CD4-positive, alpha-beta T cell treated with Interleukin-15 for 4 hours (primary cell): ENCODE measurements around the gene GSE1.

ENCODE experiments used
- DNase-seq: peaks from one replicate; pipeline ENCODE4 v3.0.0-alpha.2; 2020; ENCODE audit warnings: low spot score

GSE1 gene

DNA sequence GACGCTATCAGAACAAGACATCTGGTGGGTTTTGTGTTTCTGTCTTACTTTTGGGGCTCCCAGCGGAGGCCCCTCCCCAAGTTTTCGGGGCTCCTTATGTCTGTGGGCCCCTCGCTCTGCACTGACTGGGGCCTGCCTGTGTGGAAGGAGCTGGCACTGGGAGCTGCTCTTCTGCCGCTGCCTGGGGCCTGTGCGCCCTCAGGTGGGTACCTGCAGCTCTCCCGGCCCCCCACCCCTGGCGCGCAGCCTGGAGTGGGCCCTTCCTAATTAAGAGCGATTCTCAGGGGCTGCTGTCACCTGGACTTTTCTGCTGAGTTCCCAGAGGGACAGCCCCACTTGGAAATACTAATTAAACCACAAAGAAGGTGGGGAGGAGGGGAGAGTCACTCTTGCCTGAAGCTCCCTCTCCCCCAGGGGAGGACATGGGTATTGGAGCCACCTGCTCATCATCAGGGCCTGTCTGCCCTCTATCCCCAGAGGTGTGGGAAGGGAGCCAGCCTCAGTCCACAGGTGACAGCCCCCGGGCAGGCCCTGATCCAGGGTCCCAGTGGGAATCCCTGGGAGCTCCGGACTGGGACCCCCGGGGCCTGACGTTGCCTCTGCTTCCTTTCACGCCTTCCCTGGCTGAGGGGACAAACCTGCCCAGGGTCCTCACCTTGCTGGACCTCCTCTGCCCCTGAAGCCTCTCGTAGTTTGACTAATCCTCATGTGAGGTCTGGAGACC is 36.5 kb downstream of the GSE1 start:
- no peak for DNase-seq

- no peak for DNase-seq
Observed at GRCh38 chr16:85650135-85650843, 37.2 kb downstream of the GSE1 start.

DNA sequence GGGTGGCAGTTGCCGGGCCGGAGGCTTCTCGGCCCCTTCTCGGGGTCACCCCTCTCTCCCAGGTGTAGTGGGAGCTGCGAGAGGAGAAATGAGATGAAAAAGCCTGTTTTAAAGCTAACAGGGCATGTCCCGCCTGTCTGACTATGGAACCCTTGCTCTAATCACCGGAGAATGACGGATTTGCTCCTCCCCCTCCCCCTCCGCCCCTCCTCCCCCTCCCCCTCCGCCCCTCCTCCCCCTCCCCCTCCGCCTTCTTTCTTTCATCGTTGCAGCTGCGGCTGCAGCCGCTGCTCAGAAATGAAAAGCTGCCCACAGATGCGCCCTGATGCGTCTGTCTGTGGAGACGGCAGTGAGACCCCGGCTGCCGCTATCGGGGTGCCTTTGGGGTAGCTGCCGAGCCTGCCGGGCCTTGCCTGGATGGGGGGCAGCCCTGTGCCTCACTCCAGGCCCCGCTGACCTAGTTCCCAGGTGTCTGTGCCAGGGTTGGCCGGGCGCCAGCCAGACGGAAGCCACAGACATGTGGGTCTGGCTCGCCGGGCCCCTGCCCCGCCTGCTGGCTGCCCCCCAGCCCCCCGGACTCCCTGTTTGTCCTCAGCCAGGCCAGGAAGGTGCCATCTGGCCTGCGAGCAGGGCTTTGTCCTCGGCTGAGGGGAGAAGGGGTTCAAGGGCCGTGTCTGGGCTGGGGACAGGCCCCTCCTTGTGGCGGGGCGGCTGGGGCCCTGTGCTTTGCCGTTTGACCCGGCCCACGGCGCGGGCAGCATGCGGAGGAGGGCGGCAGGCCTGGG is 37.9 kb downstream of the GSE1 start:
- DNase-seq, result no peak

DNA sequence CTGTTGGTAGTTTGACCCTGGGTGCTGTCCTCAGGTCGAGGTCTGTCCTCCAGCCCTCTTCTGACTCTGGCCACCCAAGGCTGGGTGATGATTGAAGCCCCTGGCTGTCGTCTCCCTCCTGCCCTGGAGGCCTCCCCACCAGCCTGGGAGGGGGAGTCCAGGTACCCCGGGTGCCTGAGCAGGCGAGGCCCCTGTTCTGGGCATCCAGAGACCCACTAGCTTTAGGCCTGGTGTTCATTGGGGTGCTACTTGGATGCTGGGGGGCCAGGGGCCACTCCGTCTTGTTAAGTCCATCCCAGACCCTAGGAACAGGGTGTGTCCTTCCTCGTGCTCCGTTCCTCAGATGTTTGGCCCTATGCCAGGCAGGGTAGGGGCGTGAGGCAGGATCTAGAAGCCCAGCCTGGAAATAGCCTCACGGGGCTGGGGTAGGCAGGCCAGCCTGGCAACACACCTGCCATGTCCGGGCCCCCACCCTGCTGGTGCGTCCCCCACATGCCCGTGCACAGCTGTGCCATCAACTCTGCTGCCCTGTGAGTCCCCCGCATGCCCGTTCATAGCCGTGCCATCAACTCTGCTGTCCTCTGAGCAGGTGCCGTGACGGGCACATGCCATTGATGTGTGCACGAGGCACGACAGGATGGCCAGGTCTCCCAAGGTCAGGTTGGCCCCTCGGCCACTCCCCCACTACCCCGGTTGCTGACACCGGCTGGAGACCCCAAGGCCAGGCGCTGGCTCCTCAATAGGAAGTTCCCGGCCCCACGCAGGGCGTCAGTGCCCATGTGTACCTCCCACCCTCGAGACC is 38.7 kb downstream of the GSE1 start:
- no peak for DNase-seq

DNA sequence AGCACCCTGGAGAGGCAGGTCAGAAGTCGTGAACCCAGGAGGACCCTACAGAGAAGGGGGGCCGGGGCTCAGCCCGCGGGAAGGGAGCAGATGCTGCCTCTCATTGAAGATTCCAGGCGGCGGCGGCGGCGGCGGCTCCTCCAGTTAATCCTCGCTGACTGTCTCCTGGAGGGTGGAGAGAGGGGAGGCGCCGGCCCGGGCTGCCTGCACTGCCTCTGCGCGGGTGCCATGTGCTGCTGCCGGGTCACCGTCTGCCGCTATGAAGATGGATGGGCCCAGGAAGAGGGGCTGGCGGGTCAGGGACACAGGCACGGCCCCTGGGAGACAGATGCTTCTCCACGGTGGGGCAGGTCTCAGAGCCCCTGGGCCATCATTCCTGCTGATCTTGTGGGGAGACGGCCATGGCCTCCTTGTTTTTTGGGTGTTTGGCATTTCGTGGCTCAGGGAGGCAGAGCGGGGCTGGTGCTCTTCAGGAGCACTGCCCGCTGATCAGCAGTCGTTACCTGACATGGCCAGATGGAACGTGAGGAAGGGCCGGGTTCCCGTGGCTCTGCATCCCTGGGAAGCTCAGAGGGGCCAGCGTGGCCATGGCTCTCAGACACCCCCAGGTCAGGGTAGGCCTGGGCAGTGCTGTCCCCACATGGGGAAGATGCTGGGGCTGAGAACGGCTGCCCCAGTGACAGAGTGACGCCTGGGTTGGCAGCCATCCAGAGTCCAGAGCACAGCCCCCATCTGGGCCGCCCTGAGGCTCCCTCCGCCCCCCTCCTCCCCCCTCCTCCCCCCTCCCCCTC is 39.5 kb downstream of the GSE1 start:
- DNase-seq, result no peak

GRCh38 chr16:85653290-85653891 is 40.3 kb downstream of the GSE1 start:
- DNase-seq, result no peak

DNA sequence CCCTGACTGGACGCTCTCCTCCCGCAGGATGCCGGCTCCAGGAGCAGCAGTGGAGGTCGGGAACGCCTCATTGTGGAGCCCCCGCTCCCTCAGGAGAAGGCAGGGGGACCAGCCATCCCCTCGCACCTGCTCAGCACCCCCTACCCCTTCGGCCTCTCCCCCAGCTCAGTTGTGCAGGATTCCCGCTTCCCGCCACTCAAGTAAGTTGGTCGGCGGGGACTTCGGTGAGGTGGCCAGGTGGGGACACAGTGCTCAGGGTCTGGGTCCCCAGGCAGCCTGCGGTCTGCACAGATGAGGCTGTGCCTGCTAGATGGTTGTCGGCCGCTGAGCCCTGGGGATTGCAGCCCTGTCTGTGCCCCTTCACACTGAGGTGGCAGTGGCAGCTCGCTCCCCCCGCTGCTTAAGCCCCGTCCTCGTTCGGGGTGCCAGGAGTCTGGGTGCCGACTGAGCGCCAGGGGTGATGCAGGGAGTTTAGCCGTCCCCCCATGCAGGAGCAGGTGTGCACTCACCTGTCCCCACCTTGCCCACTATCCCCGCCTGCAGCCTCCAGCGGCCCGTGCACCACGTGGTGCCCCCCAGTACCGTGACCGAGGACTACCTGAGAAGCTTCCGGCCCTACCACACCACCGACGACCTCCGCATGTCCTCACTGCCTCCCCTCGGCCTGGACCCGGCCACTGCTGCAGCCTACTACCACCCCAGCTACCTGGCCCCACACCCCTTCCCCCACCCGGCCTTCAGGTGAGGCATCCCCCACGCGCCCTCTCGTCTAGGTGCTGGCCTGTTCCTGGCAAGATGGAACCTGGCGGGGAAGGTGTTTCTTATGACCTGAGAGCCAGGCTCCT is 41.4 kb downstream of the GSE1 start:
- DNase-seq, result no peak

- DNase-seq, result no peak
Observed at GRCh38 chr16:85655216-85656129, 42.4 kb downstream of the GSE1 start.

DNA sequence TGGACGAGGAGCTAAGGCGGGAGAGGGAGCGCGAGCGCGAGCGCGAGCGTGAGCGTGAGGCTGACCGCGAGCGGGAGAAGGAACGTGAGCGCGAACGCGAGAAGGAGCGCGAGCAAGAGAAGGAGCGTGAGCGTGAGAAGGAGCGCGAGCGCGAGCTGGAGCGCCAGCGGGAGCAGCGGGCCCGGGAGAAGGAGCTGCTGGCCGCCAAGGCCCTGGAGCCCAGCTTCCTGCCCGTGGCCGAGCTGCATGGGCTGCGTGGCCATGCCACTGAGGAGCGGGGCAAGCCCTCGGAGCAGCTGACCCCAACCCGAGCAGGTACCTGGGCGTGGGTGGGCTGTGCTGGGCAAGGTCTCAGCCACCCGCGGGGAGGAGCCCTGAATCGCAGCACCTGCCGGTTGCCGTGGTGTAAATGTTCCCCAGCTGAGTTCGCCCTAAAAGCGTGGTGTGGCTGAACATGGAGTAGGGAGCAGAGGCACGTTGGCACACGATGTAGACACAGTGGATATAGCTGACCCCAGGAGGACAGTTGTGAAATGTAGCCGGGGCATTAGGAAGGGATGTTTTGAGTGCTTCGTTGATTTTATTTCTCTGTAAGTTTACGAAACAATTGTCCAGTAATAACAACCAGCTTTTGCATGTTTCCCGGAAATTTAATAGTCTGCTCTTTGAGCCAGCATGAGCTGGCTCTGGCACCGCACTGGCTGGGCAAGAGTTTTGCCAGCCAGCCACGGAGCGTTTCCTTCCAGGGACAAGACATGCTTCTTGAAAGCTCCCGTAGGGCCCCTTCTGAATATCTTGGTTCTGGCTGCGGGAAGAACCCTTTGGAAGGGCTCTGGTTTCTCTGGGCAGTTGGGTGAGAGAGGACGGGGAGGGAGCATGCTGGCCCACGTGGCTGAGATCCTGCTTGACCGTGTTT is 43.5 kb downstream of the GSE1 start:
- no peak for DNase-seq

GRCh38 chr16:85657267-85657650 is 44.1 kb downstream of the GSE1 start:
- no peak for DNase-seq

- DNase-seq, result no peak
Observed at GRCh38 chr16:85657996-85658395, 44.9 kb downstream of the GSE1 start.

GRCh38 chr16:85658504-85659326 is 45.6 kb downstream of the GSE1 start:
- no peak for DNase-seq

- no peak for DNase-seq
Observed at GRCh38 chr16:85659336-85659735, 46.2 kb downstream of the GSE1 start.

GRCh38 chr16:85659805-85660511 is 46.8 kb downstream of the GSE1 start:
- DNase-seq, result peak; percentile 51

DNA sequence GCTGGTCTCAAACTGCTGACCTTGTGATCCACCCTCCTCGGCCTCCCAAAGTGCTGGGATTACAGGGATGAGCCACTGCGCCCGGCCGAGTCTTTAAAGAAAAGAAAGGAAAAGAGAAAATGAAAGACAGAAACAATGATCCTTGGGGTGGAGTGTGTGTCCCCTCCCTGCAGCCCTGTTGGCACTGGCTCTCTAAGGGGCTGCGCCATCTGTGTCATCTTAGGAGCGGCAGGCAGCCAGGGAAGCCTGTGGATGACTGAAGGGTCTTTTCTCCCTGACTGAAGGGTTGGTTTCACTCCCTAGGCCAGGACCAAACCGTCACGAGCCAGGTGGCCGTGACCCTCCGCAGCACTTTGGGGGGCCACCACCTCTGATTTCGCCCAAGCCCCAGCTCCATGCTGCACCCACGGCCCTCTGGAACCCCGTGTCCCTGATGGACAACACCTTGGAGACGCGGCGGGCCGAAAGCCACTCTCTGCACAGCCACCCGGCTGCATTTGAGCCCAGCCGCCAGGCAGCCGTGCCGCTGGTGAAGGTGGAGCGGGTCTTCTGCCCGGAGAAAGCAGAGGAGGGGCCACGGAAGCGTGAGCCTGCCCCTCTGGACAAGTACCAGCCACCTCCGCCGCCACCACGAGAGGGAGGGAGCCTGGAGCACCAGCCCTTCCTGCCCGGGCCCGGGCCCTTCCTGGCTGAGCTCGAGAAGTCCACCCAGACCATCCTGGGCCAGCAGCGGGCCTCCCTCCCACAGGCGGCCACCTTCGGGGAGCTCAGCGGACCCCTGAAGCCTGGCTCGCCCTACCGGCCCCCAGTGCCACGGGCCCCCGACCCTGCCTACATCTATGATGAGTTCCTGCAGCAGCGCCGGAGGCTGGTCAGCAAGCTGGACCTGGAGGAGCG is 48.0 kb downstream of the GSE1 start:
- no peak for DNase-seq
